GM21786 (cell line): ENCODE results near the gene TMEM220.
"Not testable (repeated sequence)": the region's sequence is repeated elsewhere in the genome, so short reads cannot be mapped to it uniquely, and the experiment has no call there.

ENCODE experiments used
- ATAC-seq: cut with Tn5 transposase; IDR thresholded peaks from one replicate; pipeline ENCODE4 v1.9.1; 2021; ENCODE audit not compliant: unreplicated experiment

TMEM220 gene

GRCh38 chr17:10754861-10755591 is 25.2 kb upstream of the TMEM220 start:
- no peak for ATAC-seq

- ATAC-seq = no peak
These were observed 24.3 kb upstream of the TMEM220 start for GRCh38 chr17:10754109-10754508.

- no peak for ATAC-seq
These were observed 22.9 kb upstream of the TMEM220 start for GRCh38 chr17:10752696-10753095.

GRCh38 chr17:10751563-10751962 is 21.7 kb upstream of the TMEM220 start:
- no peak for ATAC-seq

- ATAC-seq = no peak
These were observed 20.4 kb upstream of the TMEM220 start for GRCh38 chr17:10750210-10750609.

GRCh38 chr17:10748531-10749181 is 18.8 kb upstream of the TMEM220 start:
- ATAC-seq = no peak

GRCh38 chr17:10745231-10745630 is 15.4 kb upstream of the TMEM220 start:
- no peak for ATAC-seq

GRCh38 chr17:10744501-10745000 is 14.7 kb upstream of the TMEM220 start:
- no peak for ATAC-seq

- ATAC-seq = no peak
These were observed 13.6 kb upstream of the TMEM220 start for GRCh38 chr17:10743316-10744009.

- no peak for ATAC-seq
These were observed 12.6 kb upstream of the TMEM220 start for GRCh38 chr17:10742431-10742830.

- no peak for ATAC-seq
These were observed 11.8 kb upstream of the TMEM220 start for GRCh38 chr17:10741416-10742135.

- no peak for ATAC-seq
These were observed 9.6 kb upstream of the TMEM220 start for GRCh38 chr17:10739386-10739785.

- ATAC-seq = no peak
These were observed 8.9 kb upstream of the TMEM220 start for GRCh38 chr17:10738521-10739258.

GRCh38 chr17:10737736-10738135 is 7.9 kb upstream of the TMEM220 start:
- no peak for ATAC-seq

GRCh38 chr17:10737168-10737622 is 7.4 kb upstream of the TMEM220 start:
- ATAC-seq = no peak

- ATAC-seq = no peak
These were observed 6.0 kb upstream of the TMEM220 start for GRCh38 chr17:10735821-10736220.

GRCh38 chr17:10735251-10735650 is 5.4 kb upstream of the TMEM220 start:
- ATAC-seq = no peak

- ATAC-seq = no peak
These were observed 3.8 kb upstream of the TMEM220 start for GRCh38 chr17:10733666-10734065.

GRCh38 chr17:10732121-10732520 is 2.3 kb upstream of the TMEM220 start:
- ATAC-seq = not testable (repeated sequence)

GRCh38 chr17:10731408-10731879 is 1.6 kb upstream of the TMEM220 start:
- no peak for ATAC-seq
